H9 (cell line): ENCODE measurements around the gene PLCH2. TPM values are rescaled to one million over a fixed set of nuclear protein-coding genes. Genes with fewer than 3 reads are reported as not detected.

Experiments used
- DNase-seq: peaks from one replicate; pipeline ENCODE4 v3.0.0-alpha.2; 2017
- H2AFZ ChIP-seq: one replicate; pipeline ENCODE4 v1.6.1; 2013; ENCODE audit warnings: mild to moderate bottlenecking, low read length, control low read depth, moderate library complexity
- H2AK5ac ChIP-seq: 2 replicates; pipeline ENCODE4 v1.6.1; 2013; ENCODE audit warnings: low read length, control low read depth, mixed read lengths; ENCODE audit not compliant: insufficient read length
- H2BK120ac ChIP-seq: one replicate; pipeline ENCODE4 v1.6.1; 2013; ENCODE audit warnings: low read depth, mild to moderate bottlenecking, low read length, control low read depth, inconsistent platforms; ENCODE audit not compliant: poor library complexity, severe bottlenecking
- H2BK12ac ChIP-seq: 2 replicates; pipeline ENCODE4 v1.6.1; 2013; ENCODE audit warnings: low read length, control low read depth, mixed read lengths, low read depth; ENCODE audit not compliant: insufficient read length
- H2BK15ac ChIP-seq: 2 replicates; pipeline ENCODE4 v1.6.1; 2013; ENCODE audit warnings: low read depth, low read length, control low read depth
- H2BK20ac ChIP-seq: one replicate; pipeline ENCODE4 v1.6.1; 2013; ENCODE audit warnings: low read depth, mild to moderate bottlenecking, low read length, control low read depth, inconsistent platforms; ENCODE audit not compliant: poor library complexity, severe bottlenecking
- H2BK5ac ChIP-seq: 2 replicates; pipeline ENCODE4 v1.6.1; 2013; ENCODE audit warnings: low read length, control low read depth, mixed read lengths; ENCODE audit not compliant: insufficient read length
- H3K14ac ChIP-seq: 2 replicates; pipeline ENCODE4 v1.6.1; 2013; ENCODE audit warnings: low read length, control low read depth; ENCODE audit not compliant: insufficient read depth
- H3K18ac ChIP-seq: 2 replicates; pipeline ENCODE4 v1.6.1; 2013; ENCODE audit warnings: low read depth, mild to moderate bottlenecking, mixed read lengths, low read length, control low read depth; ENCODE audit not compliant: insufficient read length
- H3K23ac ChIP-seq: 2 replicates; pipeline ENCODE4 v1.6.1; 2013; ENCODE audit warnings: low read length, control low read depth, mixed read lengths, low read depth; ENCODE audit not compliant: insufficient read length
- H3K23me2 ChIP-seq: 2 replicates; pipeline ENCODE4 v1.6.1; 2013; ENCODE audit warnings: low read depth, mild to moderate bottlenecking, mixed read lengths, low read length, control low read depth; ENCODE audit not compliant: insufficient read length, poor library complexity, severe bottlenecking
- H3K27ac ChIP-seq: 2 replicates; pipeline ENCODE4 v1.5.1; 2013; ENCODE audit warnings: low read length, control low read depth, mixed read lengths, low read depth; ENCODE audit not compliant: insufficient read length
- H3K27me3 ChIP-seq: 2 replicates; pipeline ENCODE4 v1.6.1; 2013; ENCODE audit warnings: low read length, control low read depth, inconsistent platforms; ENCODE audit not compliant: insufficient read depth
- H3K4ac ChIP-seq: 2 replicates; pipeline ENCODE4 v1.6.1; 2013; ENCODE audit warnings: low read depth, mild to moderate bottlenecking, control low read depth, inconsistent platforms, low read length, moderate library complexity
- H3K4me1 ChIP-seq: 2 replicates; pipeline ENCODE4 v1.6.1; 2013; ENCODE audit warnings: low read length, control low read depth, inconsistent platforms; ENCODE audit not compliant: insufficient read depth
- H3K4me2 ChIP-seq: 2 replicates; pipeline ENCODE4 v1.6.1; 2013; ENCODE audit warnings: low read length, control low read depth, mixed read lengths; ENCODE audit not compliant: insufficient read length, insufficient read depth
- H3K56ac ChIP-seq: 2 replicates; pipeline ENCODE4 v1.6.1; 2013; ENCODE audit warnings: low read depth, mild to moderate bottlenecking, mixed read lengths, low read length, control low read depth; ENCODE audit not compliant: insufficient read length
- H3K79me1 ChIP-seq: 2 replicates; pipeline ENCODE4 v1.6.1; 2013; ENCODE audit warnings: low read depth, mild to moderate bottlenecking, moderate library complexity, low read length, control low read depth, inconsistent platforms; ENCODE audit not compliant: insufficient read depth, poor library complexity, severe bottlenecking
- H3K79me2 ChIP-seq: 2 replicates; pipeline ENCODE4 v1.6.1; 2013; ENCODE audit warnings: low read length, control low read depth, inconsistent platforms; ENCODE audit not compliant: insufficient read depth
- H3K9ac ChIP-seq: 2 replicates; pipeline ENCODE4 v1.6.1; 2013; ENCODE audit warnings: low read length, control low read depth, mixed read lengths; ENCODE audit not compliant: insufficient read length; ENCODE audit errors: extremely low read depth
- H3K9me3 ChIP-seq: one replicate; pipeline ENCODE4 v1.6.1; 2013; ENCODE audit warnings: low read depth, low read length, inconsistent platforms; ENCODE audit not compliant: control insufficient read depth
- H3T11ph ChIP-seq: one replicate; pipeline ENCODE4 v1.6.1; 2013; ENCODE audit warnings: mild to moderate bottlenecking, low read length, control low read depth, inconsistent platforms
- H4K20me1 ChIP-seq: one replicate; pipeline ENCODE4 v1.6.1; 2013; ENCODE audit not compliant: control insufficient read depth, insufficient read length, insufficient read depth
- H4K5ac ChIP-seq: 2 replicates; pipeline ENCODE4 v1.6.1; 2013; ENCODE audit warnings: low read depth, mild to moderate bottlenecking, mixed read lengths, low read length, control low read depth; ENCODE audit not compliant: insufficient read length
- H4K8ac ChIP-seq: replicated peaks from 2 replicates; pipeline ENCODE4 v1.6.1; 2013; ENCODE audit warnings: low read length, control low read depth, mixed read lengths, low read depth; ENCODE audit not compliant: insufficient read length
- H4K91ac ChIP-seq: 2 replicates; pipeline ENCODE4 v1.6.1; 2013; ENCODE audit warnings: low read depth, mild to moderate bottlenecking, moderate library complexity, mixed read lengths, low read length, control low read depth; ENCODE audit not compliant: insufficient read length
- H3K27ac Mint-ChIP-seq, 3 experiments: 2 replicates in 2 of 3; 3 replicates in 1 of 3; pipeline ENCODE4 v1.8.0; 2020 to 2021; ENCODE audit warnings: mixed read lengths in 3 of 3, mild to moderate bottlenecking in 1 of 3, moderate library complexity in 1 of 3
- H3K27me3 Mint-ChIP-seq: 2 replicates; pipeline ENCODE4 v1.8.0; 2021; ENCODE audit warnings: low read depth, mild to moderate bottlenecking, moderate library complexity, mixed read lengths
- H3K36me3 Mint-ChIP-seq, 3 experiments: 2 replicates in 2 of 3; 3 replicates in 1 of 3; pipeline ENCODE4 v1.8.0; 2020 to 2021; ENCODE audit warnings: low read depth in 3 of 3, mixed read lengths in 3 of 3; ENCODE audit not compliant: insufficient read depth in 1 of 3
- H3K4me1 Mint-ChIP-seq, 2 experiments: 2 replicates each; pipeline ENCODE4 v1.8.0; 2020; ENCODE audit warnings: mixed read lengths in 2 of 2
- H3K4me3 Mint-ChIP-seq, 2 experiments: 2 replicates in 1 of 2; 3 replicates in 1 of 2; pipeline ENCODE4 v1.8.0; 2020 to 2021; ENCODE audit warnings: mild to moderate bottlenecking in 2 of 2, mixed read lengths in 2 of 2, moderate library complexity in 1 of 2
- H3K9me3 Mint-ChIP-seq, 2 experiments: 2 replicates in 1 of 2; 3 replicates in 1 of 2; pipeline ENCODE4 v1.8.0; 2020; ENCODE audit warnings: mild to moderate bottlenecking in 2 of 2, mixed read lengths in 2 of 2, moderate library complexity in 1 of 2
- WGBS: extraction: QIAGEN DNeasy Blood & Tissue Kit; methylation state at CpG from one replicate; pipeline ENCODE4 v1.1.7; 2013; ENCODE audit warnings: missing lambda C conversion rate, low lambda C conversion rate, mixed read lengths; ENCODE audit not compliant: insufficient read length; ENCODE audit errors: extremely low coverage; 5-methylcytosine and 5-hydroxymethylcytosine counted together
- total RNA-seq: library from RNA; stranded (reverse); gene quantifications from 2 replicates; pipeline ENCODE4 v1.2.1, GENCODE V29; 2021
- TF ChIP-seq, protein P1 (sequence below): fragments of 200-600 bp; sonication (generic); conservative IDR thresholded peaks from 3 replicates; pipeline ENCODE4 v1.8.0; 2021; ENCODE audit warnings: antibody characterized with exemption, mild to moderate bottlenecking

PLCH2 gene
- total RNA-seq, 1 experiment from 2014 or later, result 0.09 TPM

DNA sequence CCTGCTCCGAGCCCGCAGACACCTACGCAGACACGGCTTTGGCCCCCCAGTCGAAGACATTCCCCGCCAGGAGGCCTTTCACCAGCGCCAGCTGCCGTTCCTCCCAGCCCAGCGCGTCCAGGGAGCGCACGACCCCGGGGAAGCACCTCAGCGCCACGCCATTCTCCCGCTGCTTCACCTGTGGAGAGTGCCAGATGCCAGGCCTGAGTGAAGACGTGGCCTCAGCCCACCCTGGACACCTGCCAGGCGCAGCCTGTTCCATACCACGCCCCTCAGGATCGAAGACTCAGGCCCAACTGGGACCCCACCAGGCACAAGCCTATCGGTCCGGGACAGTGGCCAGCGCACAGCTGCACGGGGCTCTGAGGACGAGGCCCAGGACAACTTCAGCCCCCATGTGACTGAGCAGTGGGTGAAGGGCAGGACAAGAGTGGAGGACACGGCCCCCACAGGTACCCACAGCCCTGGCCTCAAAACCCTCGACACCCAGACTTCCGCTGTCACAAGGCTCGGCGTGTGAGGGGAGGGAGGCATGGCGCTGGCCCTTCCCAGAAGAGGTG lies 36.9 kb downstream of the PLCH2 start:
- H3K9me3 ChIP-seq, result no peaks in the 10 kb centered on the region
- no peaks in the 10 kb centered on the region for H3K79me1 ChIP-seq
- no peaks in the 10 kb centered on the region for H3K4me1 ChIP-seq
- H4K20me1 ChIP-seq, result peaks cover 3% of the 10 kb centered on the region
- Mint-ChIP-seq H3K4me1 (no peaks in the 10 kb centered on the region), H3K4me3 (no peak overlapping the region), H3K27me3 (no peaks in the 10 kb centered on the region), H3K9me3 (no peaks in the 10 kb centered on the region), H3K36me3 (peaks cover 17 to 59% (median 54%) of the 10 kb centered on the region in 3 experiments; a peak in 6 of 7 replicates), H3K27ac (no peak overlapping the region)
- no peaks in the 10 kb centered on the region for H3K27me3 ChIP-seq
- TF ChIP-seq, protein P1, sequence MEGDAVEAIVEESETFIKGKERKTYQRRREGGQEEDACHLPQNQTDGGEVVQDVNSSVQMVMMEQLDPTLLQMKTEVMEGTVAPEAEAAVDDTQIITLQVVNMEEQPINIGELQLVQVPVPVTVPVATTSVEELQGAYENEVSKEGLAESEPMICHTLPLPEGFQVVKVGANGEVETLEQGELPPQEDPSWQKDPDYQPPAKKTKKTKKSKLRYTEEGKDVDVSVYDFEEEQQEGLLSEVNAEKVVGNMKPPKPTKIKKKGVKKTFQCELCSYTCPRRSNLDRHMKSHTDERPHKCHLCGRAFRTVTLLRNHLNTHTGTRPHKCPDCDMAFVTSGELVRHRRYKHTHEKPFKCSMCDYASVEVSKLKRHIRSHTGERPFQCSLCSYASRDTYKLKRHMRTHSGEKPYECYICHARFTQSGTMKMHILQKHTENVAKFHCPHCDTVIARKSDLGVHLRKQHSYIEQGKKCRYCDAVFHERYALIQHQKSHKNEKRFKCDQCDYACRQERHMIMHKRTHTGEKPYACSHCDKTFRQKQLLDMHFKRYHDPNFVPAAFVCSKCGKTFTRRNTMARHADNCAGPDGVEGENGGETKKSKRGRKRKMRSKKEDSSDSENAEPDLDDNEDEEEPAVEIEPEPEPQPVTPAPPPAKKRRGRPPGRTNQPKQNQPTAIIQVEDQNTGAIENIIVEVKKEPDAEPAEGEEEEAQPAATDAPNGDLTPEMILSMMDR, result no peak
- H3K23ac ChIP-seq, result no peak overlapping the region
- no peak overlapping the region for H2BK15ac ChIP-seq
- H3K4ac ChIP-seq, result no peak overlapping the region
- H4K8ac ChIP-seq, result no peak overlapping the region
- no peak overlapping the region for H2BK20ac ChIP-seq
- H2BK12ac ChIP-seq, result no peak overlapping the region
- no peak overlapping the region for H4K91ac ChIP-seq
- H3K4me2 ChIP-seq, result no peak overlapping the region
- H2AK5ac ChIP-seq, result no peak overlapping the region
- WGBS, result no CpG with 5 or more reads among the region's 31 CpGs
- DNase-seq, result no peak
- H2BK120ac ChIP-seq, result no peak overlapping the region
- no peak overlapping the region for H3K27ac ChIP-seq
- H2AFZ ChIP-seq, result no peak overlapping the region
- H3K56ac ChIP-seq, result no peak overlapping the region
- no peak overlapping the region for H3K14ac ChIP-seq
- no peaks in the 10 kb centered on the region for H3K23me2 ChIP-seq
- no peak overlapping the region for H3K18ac ChIP-seq
- no peak overlapping the region for H2BK5ac ChIP-seq
- H3K79me2 ChIP-seq, result no peaks in the 10 kb centered on the region
- no peak overlapping the region for H3T11ph ChIP-seq
- H3K9ac ChIP-seq, result no peak overlapping the region
- no peak overlapping the region for H4K5ac ChIP-seq
